Activated T-cell treated with anti-CD3 and anti-CD28 coated beads, Interleukin-2, amount 50 U/mL, for 72 hours (primary cell): ENCODE data around the gene RASL11A. TPM values are rescaled to one million over a fixed set of nuclear protein-coding genes. Genes with fewer than 3 reads are reported as not detected.
"Not testable (repeated sequence)": the region's sequence is repeated elsewhere in the genome, so short reads cannot be mapped to it uniquely, and the experiment has no call there.

Experiments used
- ATAC-seq, 2 donors: fragments of 150-1000 bp; cut with Tn5 transposase; replicated peaks in 1 of 2; 2 replicates each; pipeline ENCODE4 v1.10.0; 2021; ENCODE audit warnings: moderate library complexity in 2 of 2, mild to moderate bottlenecking in 1 of 2
- DNase-seq, 2 donors: peaks; one replicate each; pipeline ENCODE4 v3.0.0; 2021 to 2022; ENCODE audit warnings: mixed read lengths in 1 of 2
- H3K27ac Mint-ChIP-seq: one replicate; pipeline ENCODE4 v1.8.0; 2022; ENCODE audit warnings: mild to moderate bottlenecking, moderate library complexity, mixed read lengths
- H3K27me3 Mint-ChIP-seq: one replicate; pipeline ENCODE4 v1.8.0; 2022; ENCODE audit warnings: low read depth, mixed read lengths
- H3K36me3 Mint-ChIP-seq, 2 donors: one replicate each; pipeline ENCODE4 v1.8.0; 2022; ENCODE audit warnings: mixed read lengths in 2 of 2, mild to moderate bottlenecking in 1 of 2; ENCODE audit not compliant: insufficient read depth in 2 of 2
- H3K4me1 Mint-ChIP-seq: one replicate; pipeline ENCODE4 v1.8.0; 2022; ENCODE audit warnings: low read depth, mixed read lengths
- H3K4me3 Mint-ChIP-seq, 2 donors: one replicate each; pipeline ENCODE4 v1.8.0; 2022; ENCODE audit warnings: mild to moderate bottlenecking in 2 of 2, mixed read lengths in 2 of 2, moderate library complexity in 2 of 2
- H3K9me3 Mint-ChIP-seq, 2 donors: one replicate each; pipeline ENCODE4 v1.8.0; 2022; ENCODE audit warnings: mixed read lengths in 2 of 2
- total RNA-seq, 2 donors: library from RNA; stranded (reverse); gene quantifications; one replicate each; pipeline ENCODE4 v1.2.3, GENCODE V29; 2022

RASL11A gene
- 1 to 10 TPM; 5.6 to 7.3 TPM for total RNA-seq

GRCh38 chr13:27270594-27271520 lies at the start of gene RASL11A:
Gene RASL11A (plus strand): TSS chr13:27270830. CDS start chr13:27270945, 115 bp downstream.
- Mint-ChIP-seq H3K9me3 (no peaks in the 10 kb centered on the region), H3K36me3 (peaks cover 0 to 2% of the 10 kb centered on the region in 2 donors), H3K27me3 (peaks cover 7% of the 10 kb centered on the region), H3K4me1 (peaks cover 12% of the 10 kb centered on the region), H3K27ac (peak within 1 kb of the TSS; percentile 68), H3K4me3 (peak within 1 kb of the TSS; percentile 89 to 90)
- ATAC-seq, result peak; percentile 88 to 89
- peak; percentile 81 to 86 for DNase-seq

GRCh38 chr13:27222100-27222499 lies 48.5 kb upstream of the RASL11A start:
- H3K27me3 Mint-ChIP-seq, H3K36me3 Mint-ChIP-seq, H3K4me1 Mint-ChIP-seq, ATAC-seq, H3K27ac Mint-ChIP-seq, H3K4me3 Mint-ChIP-seq, H3K9me3 Mint-ChIP-seq, DNase-seq: not testable (repeated sequence)

- no peak for ATAC-seq
- Mint-ChIP-seq H3K9me3 (peaks cover 0 to 3% of the 10 kb centered on the region in 2 donors), H3K4me3 (no peak overlapping the region), H3K27ac (no peak overlapping the region), H3K4me1 (peaks cover 6% of the 10 kb centered on the region), H3K27me3 (no peaks in the 10 kb centered on the region), H3K36me3 (peaks cover 1 to 3% of the 10 kb centered on the region in 2 donors)
- DNase-seq, result no peak
Observed at GRCh38 chr13:27226991-27227390, 43.6 kb upstream of the RASL11A start.

GRCh38 chr13:27228131-27228530 lies 42.5 kb upstream of the RASL11A start:
- no peak for DNase-seq
- Mint-ChIP-seq H3K36me3 (peaks cover 9 to 11% of the 10 kb centered on the region in 2 donors), H3K4me1 (peaks cover 10% of the 10 kb centered on the region), H3K27me3 (no peaks in the 10 kb centered on the region), H3K9me3 (peaks cover 0 to 7% of the 10 kb centered on the region in 2 donors), H3K4me3 (no peak overlapping the region), H3K27ac (no peak overlapping the region)
- no peak for ATAC-seq

- H3K9me3 Mint-ChIP-seq, result peaks cover 0 to 7% of the 10 kb centered on the region in 2 donors
- H3K4me3 Mint-ChIP-seq, result no peak overlapping the region
- H3K36me3 Mint-ChIP-seq, result peaks cover 11 to 19% of the 10 kb centered on the region in 2 donors
- H3K27ac Mint-ChIP-seq, result no peak overlapping the region
- DNase-seq (no peak), ATAC-seq (no peak)
- no peaks in the 10 kb centered on the region for H3K27me3 Mint-ChIP-seq
- H3K4me1 Mint-ChIP-seq, result peaks cover 10% of the 10 kb centered on the region
Observed at GRCh38 chr13:27229642-27230041, 41.0 kb upstream of the RASL11A start.

GRCh38 chr13:27233964-27234363 lies 36.7 kb upstream of the RASL11A start:
- Mint-ChIP-seq H3K36me3 (peaks cover 9 to 19% of the 10 kb centered on the region in 2 donors), H3K27me3 (no peaks in the 10 kb centered on the region), H3K9me3 (peaks cover 0 to 5% of the 10 kb centered on the region in 2 donors), H3K4me3 (no peak overlapping the region), H3K4me1 (peaks cover 4% of the 10 kb centered on the region), H3K27ac (no peak overlapping the region)
- no peak for DNase-seq
- ATAC-seq, result no peak

GRCh38 chr13:27236478-27236877 lies 34.2 kb upstream of the RASL11A start:
- Mint-ChIP-seq H3K4me3 (no peak overlapping the region), H3K4me1 (peaks cover 4% of the 10 kb centered on the region), H3K9me3 (peaks cover 0 to 4% of the 10 kb centered on the region in 2 donors), H3K27me3 (no peaks in the 10 kb centered on the region), H3K27ac (no peak overlapping the region), H3K36me3 (peaks cover 8 to 19% of the 10 kb centered on the region in 2 donors)
- no peak for ATAC-seq
- no peak for DNase-seq

- Mint-ChIP-seq H3K9me3 (no peaks in the 10 kb centered on the region), H3K36me3 (no peaks in the 10 kb centered on the region), H3K27ac (no peak overlapping the region), H3K4me3 (no peak overlapping the region), H3K4me1 (peaks cover 6% of the 10 kb centered on the region), H3K27me3 (no peaks in the 10 kb centered on the region)
- ATAC-seq (no peak), DNase-seq (no peak)
Observed at GRCh38 chr13:27242702-27243101, 27.9 kb upstream of the RASL11A start.

- Mint-ChIP-seq H3K36me3 (no peaks in the 10 kb centered on the region), H3K9me3 (no peaks in the 10 kb centered on the region), H3K27ac (no peak overlapping the region), H3K27me3 (no peaks in the 10 kb centered on the region), H3K4me1 (peaks cover 22% of the 10 kb centered on the region), H3K4me3 (no peak overlapping the region)
- ATAC-seq (no peak), DNase-seq (no peak)
Observed at GRCh38 chr13:27245610-27246009, 25.0 kb upstream of the RASL11A start.

- Mint-ChIP-seq H3K4me1 (peaks cover 57% of the 10 kb centered on the region), H3K36me3 (peaks cover 10 to 33% of the 10 kb centered on the region in 2 donors)
- no peak for DNase-seq
Observed at GRCh38 chr13:27250833-27251165, 19.8 kb upstream of the RASL11A start.

GRCh38 chr13:27251166-27252091 lies 19.2 kb upstream of the RASL11A start, which contains the start of gene RPL21:
Gene RPL21 (plus strand): TSS chr13:27251558. CDS start chr13:27253777, 2,219 bp downstream.
- Mint-ChIP-seq H3K27ac (peak within 1 kb of the TSS; percentile 99), H3K4me3 (peak within 1 kb of the TSS; percentile 97 to 99), H3K27me3 (no peaks in the 10 kb centered on the region), H3K36me3 (peaks cover 10 to 36% of the 10 kb centered on the region in 2 donors), H3K9me3 (no peaks in the 10 kb centered on the region), H3K4me1 (peaks cover 60% of the 10 kb centered on the region)
- peak; percentile 96 to 97 for ATAC-seq
- peak; percentile 92 for DNase-seq

More at GRCh38 chr13:27250833-27251165, 19.8 kb upstream of the RASL11A start:
- Mint-ChIP-seq H3K27ac (peak overlapping the region; percentile 99), H3K27me3 (no peaks in the 10 kb centered on the region), H3K4me3 (peak overlapping the region; percentile 97 to 99), H3K9me3 (no peaks in the 10 kb centered on the region)
- peak; percentile 2 to 7 for ATAC-seq

GRCh38 chr13:27252467-27252866 lies 18.2 kb upstream of the RASL11A start:
- DNase-seq (no peak), ATAC-seq (no peak)
- Mint-ChIP-seq H3K9me3 (no peaks in the 10 kb centered on the region), H3K36me3 (peaks cover 10 to 37% of the 10 kb centered on the region in 2 donors), H3K27ac (peak overlapping the region; percentile 99), H3K4me1 (peaks cover 67% of the 10 kb centered on the region), H3K4me3 (peak overlapping the region; percentile 97 to 99), H3K27me3 (no peaks in the 10 kb centered on the region)

GRCh38 chr13:27257233-27257568 lies 13.4 kb upstream of the RASL11A start:
- H3K4me1 Mint-ChIP-seq, result peaks cover 91% of the 10 kb centered on the region
- peak overlapping the region in 1 of 2 donors; percentile 57 for H3K4me3 Mint-ChIP-seq
- H3K27ac Mint-ChIP-seq, result peak overlapping the region; percentile 92
- DNase-seq (no peak), ATAC-seq (no peak)
- H3K27me3 Mint-ChIP-seq, result no peaks in the 10 kb centered on the region
- peaks cover 20 to 45% of the 10 kb centered on the region in 2 donors for H3K36me3 Mint-ChIP-seq
- no peaks in the 10 kb centered on the region for H3K9me3 Mint-ChIP-seq
